ENCODE measurements around the gene STON2.

STON2 gene

GRCh38 chr14:81337073-81337472 lies 63.1 kb downstream of the STON2 start:
- H3K4me3 ChIP-seq (ENCODE audit: low read depth, low read length), result no peak overlapping the region
- POLR2A ChIA-PET, result no interaction called here
- no peak for TF ChIP-seq CTCF (IDR thresholded peaks at IDR 0.05; ENCODE audit: insufficient read depth, low read length, missing control alignments)
- CTCF ChIA-PET, result no interaction called here
- no peak for DNase-seq (ENCODE audit: low read depth, low spot score)

GRCh38 chr14:81336009-81336408 lies 64.1 kb downstream of the STON2 start:
- CTCF ChIA-PET, result no interaction called here
- POLR2A ChIA-PET, result no interaction called here

GRCh38 chr14:81332725-81333124 lies 67.4 kb downstream of the STON2 start:
- POLR2A ChIA-PET, result no interaction called here
- TF ChIP-seq CTCF (IDR thresholded peaks at IDR 0.05; ENCODE audit: insufficient read depth, low read length, missing control alignments), result no peak
- no peak overlapping the region for H3K4me3 ChIP-seq (ENCODE audit: low read depth, low read length)
- no peak for DNase-seq (ENCODE audit: low read depth, low spot score)
- CTCF ChIA-PET, result no interaction called here

More at GRCh38 chr14:81336009-81336408, 64.1 kb downstream of the STON2 start:
- no peak for TF ChIP-seq CTCF (IDR thresholded peaks at IDR 0.05; ENCODE audit: insufficient read depth, low read length, missing control alignments)
- no peak overlapping the region for H3K4me3 ChIP-seq (ENCODE audit: low read depth, low read length)
- DNase-seq (ENCODE audit: low read depth, low spot score), result no peak

- ChIA-PET POLR2A (no interaction called here), CTCF (no interaction called here)
- DNase-seq (ENCODE audit: low read depth, low spot score), result no peak
- no peak for TF ChIP-seq CTCF (IDR thresholded peaks at IDR 0.05; ENCODE audit: insufficient read depth, low read length, missing control alignments)
- H3K4me3 ChIP-seq (ENCODE audit: low read depth, low read length), result no peak overlapping the region
Observed at GRCh38 chr14:81331229-81332021, 68.7 kb downstream of the STON2 start.

DNA sequence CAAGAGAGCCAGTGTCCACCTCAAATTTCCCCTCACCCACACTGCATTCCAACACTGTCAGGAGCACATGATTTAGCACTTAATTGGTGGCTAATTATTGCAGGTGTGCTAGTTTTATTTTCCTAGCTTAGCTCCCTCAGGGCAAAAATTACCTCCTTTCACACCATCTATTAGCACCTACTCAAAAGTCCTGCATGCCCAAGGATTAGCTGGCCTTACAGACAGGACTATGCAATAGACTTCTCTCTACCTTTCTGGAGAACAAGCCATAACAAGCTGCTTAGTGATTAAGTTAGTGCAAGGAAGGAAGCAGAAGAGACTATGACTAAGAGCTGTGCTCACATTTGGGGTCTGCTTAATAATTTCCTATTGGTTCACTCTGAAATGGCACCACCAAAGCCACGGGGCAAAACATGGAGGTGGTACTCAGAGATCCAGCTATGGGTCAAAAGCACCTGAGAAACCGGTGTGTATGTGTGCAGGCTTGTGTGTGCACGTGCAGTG lies 69.5 kb downstream of the STON2 start:
- no peak for DNase-seq (ENCODE audit: low read depth, low spot score)
- ChIA-PET POLR2A (no interaction called here), CTCF (no interaction called here)
- H3K4me3 ChIP-seq (ENCODE audit: low read depth, low read length), result no peak overlapping the region
- no peak for TF ChIP-seq CTCF (IDR thresholded peaks at IDR 0.05; ENCODE audit: insufficient read depth, low read length, missing control alignments)

GRCh38 chr14:81329640-81330381 lies 70.3 kb downstream of the STON2 start:
- no peak for TF ChIP-seq CTCF (IDR thresholded peaks at IDR 0.05; ENCODE audit: insufficient read depth, low read length, missing control alignments)
- no peak overlapping the region for H3K4me3 ChIP-seq (ENCODE audit: low read depth, low read length)
- ChIA-PET CTCF (no interaction called here), POLR2A (no interaction called here)
- no peak for DNase-seq (ENCODE audit: low read depth, low spot score)

All from AG04449 (cell line).